Measurements from ENCODE around the gene PARD3B.

PARD3B gene

DNA sequence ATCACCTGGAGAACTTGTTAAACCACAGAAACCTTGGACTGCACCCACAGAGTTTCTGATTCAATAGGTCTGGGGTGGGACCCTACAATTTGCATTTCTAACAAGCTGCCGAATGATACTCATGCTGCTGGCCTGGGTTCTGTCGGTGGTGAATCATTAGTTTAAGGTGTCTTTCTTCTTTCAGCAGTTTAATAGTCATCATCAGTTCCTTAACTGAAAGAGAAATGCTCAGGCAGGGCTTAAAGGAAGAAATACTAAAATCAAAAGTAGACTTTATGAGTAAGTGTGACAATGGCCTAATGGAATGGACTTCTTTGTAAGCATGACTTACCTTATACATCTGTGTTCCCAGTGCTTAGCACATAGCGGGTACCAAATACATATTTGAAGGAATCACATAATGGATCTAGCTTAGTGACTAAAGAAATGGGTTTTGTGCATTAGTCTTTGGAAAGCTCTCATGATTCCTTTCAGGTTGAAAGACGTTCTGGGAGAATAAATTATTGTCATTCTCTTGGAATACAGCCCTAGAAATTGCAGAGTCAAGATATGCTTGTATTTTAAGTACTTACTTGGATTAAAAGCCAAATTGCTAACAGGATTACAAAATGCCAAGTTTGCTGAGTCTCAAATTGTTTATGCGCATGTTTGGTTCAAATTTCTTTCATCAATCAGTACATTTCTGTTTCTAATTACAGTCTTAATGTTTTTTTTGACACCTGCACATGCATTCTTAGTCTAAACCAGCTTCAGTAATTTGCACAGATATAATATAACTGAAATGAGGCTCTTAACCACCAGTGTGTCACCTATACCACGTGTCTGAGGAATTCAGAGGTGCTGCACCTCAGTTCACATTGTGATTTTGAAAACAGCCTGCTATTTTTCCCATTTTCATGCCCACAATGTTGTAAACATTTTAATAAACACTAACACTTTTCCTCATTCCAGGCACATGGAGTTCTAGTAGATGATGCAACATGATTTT lies 916.7 kb downstream of the PARD3B start:
- ChIA-PET CTCF (no interaction called here), POLR2A (no interaction called here)
- no peak for TF ChIP-seq FOXM1 (IDR thresholded peaks at IDR 0.05; ENCODE audit: borderline replicate concordance)
- TF ChIP-seq SUZ12 (IDR thresholded peaks at IDR 0.05) = no peak
- TF ChIP-seq TARDBP (IDR thresholded peaks at IDR 0.05) = no peak
- no peak for TF ChIP-seq FOXK2 (IDR thresholded peaks at IDR 0.05)
- TF ChIP-seq, protein P1, sequence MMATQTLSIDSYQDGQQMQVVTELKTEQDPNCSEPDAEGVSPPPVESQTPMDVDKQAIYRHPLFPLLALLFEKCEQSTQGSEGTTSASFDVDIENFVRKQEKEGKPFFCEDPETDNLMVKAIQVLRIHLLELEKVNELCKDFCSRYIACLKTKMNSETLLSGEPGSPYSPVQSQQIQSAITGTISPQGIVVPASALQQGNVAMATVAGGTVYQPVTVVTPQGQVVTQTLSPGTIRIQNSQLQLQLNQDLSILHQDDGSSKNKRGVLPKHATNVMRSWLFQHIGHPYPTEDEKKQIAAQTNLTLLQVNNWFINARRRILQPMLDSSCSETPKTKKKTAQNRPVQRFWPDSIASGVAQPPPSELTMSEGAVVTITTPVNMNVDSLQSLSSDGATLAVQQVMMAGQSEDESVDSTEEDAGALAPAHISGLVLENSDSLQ (IDR thresholded peaks at IDR 0.05) = no peak
- no peak for TF ChIP-seq ZNF384 (IDR thresholded peaks at IDR 0.05)
- no peak for DNase-seq (ENCODE audit: extremely low spot score)

DNA sequence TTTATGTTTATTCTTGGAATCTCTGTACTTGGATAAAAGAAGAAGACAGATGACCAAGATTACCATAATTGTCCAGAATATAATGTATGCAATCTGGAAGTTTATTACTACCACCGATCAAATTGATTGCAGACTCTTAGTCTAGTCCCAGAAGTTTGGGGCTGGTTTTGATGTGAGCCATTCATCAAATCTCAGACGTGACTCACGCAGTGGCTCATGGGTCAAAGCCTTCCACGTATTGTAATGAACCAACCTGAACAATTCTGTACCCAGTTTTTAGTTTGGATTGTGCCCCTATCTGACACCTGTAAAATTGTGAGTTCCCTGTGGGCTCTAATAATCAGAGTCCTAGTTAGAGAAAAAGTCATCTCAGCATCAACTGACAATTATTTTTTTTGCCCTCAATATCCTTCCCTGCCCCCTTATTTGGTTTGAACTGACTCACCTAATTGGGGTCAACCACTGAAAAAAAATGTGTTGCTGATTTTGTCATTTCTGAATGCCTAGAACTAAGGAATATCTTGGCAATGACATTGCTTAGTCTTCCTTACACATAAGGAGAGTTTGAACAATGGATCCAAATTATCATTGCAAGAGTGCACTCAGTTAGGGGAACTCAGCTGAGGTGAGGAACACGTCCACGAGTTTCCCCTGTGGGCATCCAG lies 917.5 kb downstream of the PARD3B start:
- no peak for TF ChIP-seq SUZ12 (IDR thresholded peaks at IDR 0.05)
- TF ChIP-seq, protein P1 (IDR thresholded peaks at IDR 0.05) = no peak
- TF ChIP-seq HDGF (IDR thresholded peaks at IDR 0.05; ENCODE audit: borderline replicate concordance) = no peak
- TF ChIP-seq ARNT (IDR thresholded peaks at IDR 0.05) = no peak
- TF ChIP-seq ZNF384 (IDR thresholded peaks at IDR 0.05) = no peak
- TF ChIP-seq TARDBP (IDR thresholded peaks at IDR 0.05) = no peak
- no peak for TF ChIP-seq FOXA1 (IDR thresholded peaks at IDR 0.05)
- no peak for TF ChIP-seq BHLHE40 (IDR thresholded peaks at IDR 0.05; ENCODE audit: borderline replicate concordance)
- no peak for TF ChIP-seq FOXK2 (IDR thresholded peaks at IDR 0.05)
- TF ChIP-seq CTBP1 (IDR thresholded peaks at IDR 0.05; ENCODE audit: borderline replicate concordance) = no peak
- no peak for TF ChIP-seq LEF1 (IDR thresholded peaks at IDR 0.05; ENCODE audit: borderline replicate concordance)
- DNase-seq (ENCODE audit: extremely low spot score) = no peak
- ChIA-PET CTCF (no interaction called here), POLR2A (no interaction called here)

DNA sequence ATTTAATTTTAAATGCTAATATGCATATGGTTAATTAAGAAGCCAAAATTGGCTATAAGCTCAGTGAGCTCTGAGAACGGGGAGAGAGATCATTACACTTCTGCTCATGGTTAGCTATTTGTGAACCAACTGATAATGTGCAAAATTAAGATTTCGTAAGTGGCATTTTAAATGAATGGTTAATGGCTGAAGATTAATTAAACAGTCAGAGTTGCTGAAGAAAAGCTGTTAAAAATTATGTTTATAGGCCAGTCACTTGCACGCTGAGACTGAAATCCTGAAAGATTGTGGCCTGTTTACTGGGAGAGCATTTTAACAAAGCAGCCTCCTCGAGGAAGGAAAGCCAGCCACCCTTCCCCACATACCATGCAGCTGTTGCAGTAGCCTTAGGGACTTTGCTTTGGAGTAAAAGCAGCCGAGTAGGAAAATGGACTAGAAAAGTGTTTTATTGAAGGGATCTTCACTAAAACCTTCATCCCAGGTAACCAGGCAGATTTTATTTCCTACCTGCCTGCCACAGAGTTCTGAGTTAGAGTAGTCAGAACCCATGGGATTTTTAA lies 918.3 kb downstream of the PARD3B start:
- TF ChIP-seq TARDBP (IDR thresholded peaks at IDR 0.05) = no peak
- TF ChIP-seq CTBP1 (IDR thresholded peaks at IDR 0.05; ENCODE audit: borderline replicate concordance) = no peak
- no peak for TF ChIP-seq ELF4 (IDR thresholded peaks at IDR 0.05)
- no peak for TF ChIP-seq SP1 (IDR thresholded peaks at IDR 0.05)
- POLR2A ChIA-PET = no interaction called here
- CTCF ChIA-PET = interaction anchor here (0.6 to 0.7 kb wide), 2 partner anchors 10 kb away, joined by 4 to 6 read pairs; no protein-coding TSS in a partner anchor
- DNase-seq (ENCODE audit: extremely low spot score) = no peak

DNA sequence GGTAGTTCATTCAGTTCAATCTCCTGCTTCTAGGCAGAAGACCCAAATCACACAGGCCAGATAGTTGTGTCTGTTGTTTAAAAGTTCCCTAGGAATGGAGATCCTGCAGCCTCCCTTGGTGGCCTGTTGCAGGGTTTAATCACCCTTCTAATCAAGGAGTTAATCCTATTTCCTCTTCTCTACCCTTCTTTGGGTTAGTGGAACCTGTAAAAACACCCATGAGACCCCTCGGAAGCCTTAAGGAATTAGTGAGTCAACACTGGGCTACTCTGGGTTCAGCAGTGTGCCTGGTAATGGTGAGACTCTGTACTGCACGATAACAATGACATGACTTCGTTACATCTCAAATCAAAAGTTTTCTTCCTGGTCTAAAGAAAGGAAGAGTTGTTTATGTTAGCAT lies 919.4 kb downstream of the PARD3B start:
- DNase-seq (ENCODE audit: extremely low spot score) = no peak
- ChIA-PET POLR2A (no interaction called here), CTCF (no interaction called here)
- TF ChIP-seq L3MBTL2 (conservative IDR thresholded peaks at IDR 0.05) (no peak), NFRKB (IDR thresholded peaks at IDR 0.05) (no peak), ELF4 (IDR thresholded peaks at IDR 0.05) (no peak), FOXK2 (IDR thresholded peaks at IDR 0.05) (no peak), ZNF384 (IDR thresholded peaks at IDR 0.05) (no peak), SUZ12 (IDR thresholded peaks at IDR 0.05) (no peak), FOXA1 (IDR thresholded peaks at IDR 0.05) (no peak), BHLHE40 (IDR thresholded peaks at IDR 0.05; ENCODE audit: borderline replicate concordance) (no peak), HDGF (IDR thresholded peaks at IDR 0.05; ENCODE audit: borderline replicate concordance) (no peak), TARDBP (IDR thresholded peaks at IDR 0.05) (no peak), FOXM1 (IDR thresholded peaks at IDR 0.05; ENCODE audit: borderline replicate concordance) (no peak), CTBP1 (IDR thresholded peaks at IDR 0.05; ENCODE audit: borderline replicate concordance) (no peak), ARNT (IDR thresholded peaks at IDR 0.05) (no peak), LEF1 (IDR thresholded peaks at IDR 0.05; ENCODE audit: borderline replicate concordance) (no peak), SP1 (IDR thresholded peaks at IDR 0.05) (no peak)
- TF ChIP-seq, protein P1 (IDR thresholded peaks at IDR 0.05) = no peak

DNA sequence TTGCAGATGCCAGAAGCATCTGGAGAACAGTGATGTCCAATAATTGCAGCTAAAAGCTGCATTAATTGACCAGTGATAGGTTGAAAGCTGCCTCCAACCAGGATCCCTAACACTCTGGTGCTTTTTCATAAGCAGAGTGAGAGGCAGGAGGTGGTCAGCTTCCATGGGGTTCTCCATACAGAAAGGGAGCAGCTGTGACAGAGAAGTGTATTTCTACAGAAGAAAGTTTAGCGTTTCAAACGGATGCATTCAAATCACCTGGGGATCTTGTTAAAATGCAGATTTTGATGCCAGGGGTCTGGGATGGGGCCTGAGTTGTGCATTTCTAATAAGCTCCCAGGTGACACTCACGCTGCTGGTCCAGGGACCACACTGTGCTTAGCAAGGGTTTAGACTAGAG lies 920.5 kb downstream of the PARD3B start:
- no peak for TF ChIP-seq SUZ12 (IDR thresholded peaks at IDR 0.05)
- no peak for TF ChIP-seq HDGF (IDR thresholded peaks at IDR 0.05; ENCODE audit: borderline replicate concordance)
- no peak for TF ChIP-seq L3MBTL2 (conservative IDR thresholded peaks at IDR 0.05)
- TF ChIP-seq FOXK2 (IDR thresholded peaks at IDR 0.05) = no peak
- no peak for TF ChIP-seq ZNF384 (IDR thresholded peaks at IDR 0.05)
- no peak for TF ChIP-seq BHLHE40 (IDR thresholded peaks at IDR 0.05; ENCODE audit: borderline replicate concordance)
- no peak for TF ChIP-seq FOXM1 (IDR thresholded peaks at IDR 0.05; ENCODE audit: borderline replicate concordance)
- no peak for TF ChIP-seq ELF4 (IDR thresholded peaks at IDR 0.05)
- no peak for TF ChIP-seq CTBP1 (IDR thresholded peaks at IDR 0.05; ENCODE audit: borderline replicate concordance)
- no peak for TF ChIP-seq FOXA1 (IDR thresholded peaks at IDR 0.05)
- TF ChIP-seq ARNT (IDR thresholded peaks at IDR 0.05) = no peak
- no peak for TF ChIP-seq TARDBP (IDR thresholded peaks at IDR 0.05)
- TF ChIP-seq, protein P1 (IDR thresholded peaks at IDR 0.05) = no peak
- no peak for TF ChIP-seq LEF1 (IDR thresholded peaks at IDR 0.05; ENCODE audit: borderline replicate concordance)
- DNase-seq (ENCODE audit: extremely low spot score) = no peak
- POLR2A ChIA-PET = no interaction called here
- CTCF ChIA-PET = no interaction called here
